ENCODE measurements around the gene ROCK2. TPM values are rescaled to one million over a fixed set of nuclear protein-coding genes. Genes with fewer than 3 reads are reported as not detected.

Gene ROCK2
- total and polyA plus RNA-seq, 9 donors: 13.2 to 71.9 (median 47.7) TPM

GRCh38 chr2:11387100-11387390, 42.6 kb upstream of the ROCK2 start:
- Histone ChIP-seq H3K27me3 (no peaks in the 10 kb centered on the region), H3K36me3 (no peaks in the 10 kb centered on the region), H3K27ac (no peak overlapping the region), H3K4me3 (no peak overlapping the region), H3K9me3 (no peaks in the 10 kb centered on the region), H3K4me1 (ENCODE audit: insufficient read depth) (peaks cover 2% of the 10 kb centered on the region)
- intact Hi-C loops (cut with DNase I): no loop called here
- TF ChIP-seq POLR2A (IDR thresholded peaks at IDR 0.05) (no peak), CTCF (IDR thresholded peaks at IDR 0.05) (no peak), EP300 (IDR thresholded peaks at IDR 0.05) (no peak)
- DNase-seq: no peak
- 64 to 76% (median 67%) methylated on average over 9 of the region's 9 CpGs for WGBS, 3 donors

- no peak for DNase-seq
- TF ChIP-seq CTCF (IDR thresholded peaks at IDR 0.05) (no peak), POLR2A (IDR thresholded peaks at IDR 0.05) (no peak), EP300 (IDR thresholded peaks at IDR 0.05) (no peak)
- 78 to 92% (median 82%) methylated on average over 3 of the region's 3 CpGs for WGBS, 3 donors
- H3K4me1 ChIP-seq (ENCODE audit: insufficient read depth): no peaks in the 10 kb centered on the region
- H3K4me3 ChIP-seq: no peak overlapping the region
- H3K36me3 ChIP-seq: no peaks in the 10 kb centered on the region
- H3K27me3 ChIP-seq: no peaks in the 10 kb centered on the region
- intact Hi-C loops (cut with DNase I): no loop called here
- no peaks in the 10 kb centered on the region for H3K9me3 ChIP-seq
- H3K27ac ChIP-seq: no peak overlapping the region
These were observed 41.4 kb upstream of the ROCK2 start for GRCh38 chr2:11385847-11386246.

GRCh38 chr2:11385216-11385615, 40.8 kb upstream of the ROCK2 start:
- 76 to 83% (median 83%) methylated on average over 2 of the region's 2 CpGs for WGBS, 3 donors
- DNase-seq: no peak
- Histone ChIP-seq H3K36me3 (no peaks in the 10 kb centered on the region), H3K4me3 (no peak overlapping the region), H3K9me3 (no peaks in the 10 kb centered on the region), H3K27ac (no peak overlapping the region), H3K27me3 (no peaks in the 10 kb centered on the region), H3K4me1 (ENCODE audit: insufficient read depth) (no peaks in the 10 kb centered on the region)
- intact Hi-C loops (cut with DNase I): no loop called here
- TF ChIP-seq POLR2A (IDR thresholded peaks at IDR 0.05) (no peak), EP300 (IDR thresholded peaks at IDR 0.05) (no peak), CTCF (IDR thresholded peaks at IDR 0.05) (no peak)

- TF ChIP-seq POLR2A (IDR thresholded peaks at IDR 0.05) (no peak), CTCF (IDR thresholded peaks at IDR 0.05) (no peak), EP300 (IDR thresholded peaks at IDR 0.05) (no peak)
- Histone ChIP-seq H3K27me3 (no peaks in the 10 kb centered on the region), H3K4me3 (no peak overlapping the region), H3K4me1 (ENCODE audit: insufficient read depth) (no peaks in the 10 kb centered on the region), H3K36me3 (no peaks in the 10 kb centered on the region), H3K9me3 (no peaks in the 10 kb centered on the region), H3K27ac (no peak overlapping the region)
- intact Hi-C loops (cut with DNase I): no loop called here
- no peak for DNase-seq
- 17 to 31% (median 21%) methylated on average over 5 of the region's 5 CpGs for WGBS, 3 donors
These were observed 35.1 kb upstream of the ROCK2 start for GRCh38 chr2:11379558-11379957.
